ENCODE data around the gene CAMK4. TPM values are rescaled to one million over a fixed set of nuclear protein-coding genes. Genes with fewer than 3 reads are reported as not detected.

The CAMK4 gene
- total RNA-seq, 4 donors from 2014 or later, result 0.42 to 5.3 (median 3.5) TPM

GRCh38 chr5:111486055-111486454, 261.9 kb downstream of the CAMK4 start:
- Histone ChIP-seq H3K9me3 (no peaks in the 10 kb centered on the region), H3K4me3 (no peak overlapping the region), H3K36me3 (no peaks in the 10 kb centered on the region), H3K4me1 (no peaks in the 10 kb centered on the region), H3K27me3 (no peaks in the 10 kb centered on the region), H3K27ac (replicated peaks in 1 of 4) (no peak overlapping the region)
- no peak for DNase-seq (ENCODE audit: extremely low spot score)
- no peak for TF ChIP-seq POLR2AphosphoS5 (IDR thresholded peaks at IDR 0.05)
- no peak for TF ChIP-seq EP300 (IDR thresholded peaks at IDR 0.05)
- no peak for TF ChIP-seq POLR2A (IDR thresholded peaks at IDR 0.05; ENCODE audit: low read depth)
- TF ChIP-seq CTCF (IDR thresholded peaks at IDR 0.05), result no peak
- 62% methylated on average over 2 of the region's 2 CpGs for WGBS
- intact Hi-C loops (cut with DNase I), result no loop called here

GRCh38 chr5:111486926-111487325, 262.7 kb downstream of the CAMK4 start:
- Histone ChIP-seq H3K36me3 (no peaks in the 10 kb centered on the region), H3K9me3 (no peaks in the 10 kb centered on the region), H3K4me3 (no peak overlapping the region), H3K27me3 (no peaks in the 10 kb centered on the region), H3K27ac (replicated peaks in 1 of 4) (no peak overlapping the region), H3K4me1 (no peaks in the 10 kb centered on the region)
- no peak for DNase-seq (ENCODE audit: extremely low spot score)
- intact Hi-C loops (cut with DNase I), result no loop called here
- no peak for TF ChIP-seq POLR2A (IDR thresholded peaks at IDR 0.05; ENCODE audit: low read depth)
- TF ChIP-seq CTCF (IDR thresholded peaks at IDR 0.05), result no peak
- TF ChIP-seq POLR2AphosphoS5 (IDR thresholded peaks at IDR 0.05), result no peak
- no peak for TF ChIP-seq EP300 (IDR thresholded peaks at IDR 0.05)

- Histone ChIP-seq H3K27ac (replicated peaks in 1 of 4) (no peak overlapping the region), H3K36me3 (no peaks in the 10 kb centered on the region), H3K27me3 (no peaks in the 10 kb centered on the region), H3K4me1 (peaks cover 0 to 6% (median 0%) of the 10 kb centered on the region in 4 donors), H3K4me3 (no peak overlapping the region), H3K9me3 (no peaks in the 10 kb centered on the region)
- intact Hi-C loops (cut with DNase I), result no loop called here
- no peak for TF ChIP-seq CTCF (IDR thresholded peaks at IDR 0.05)
- no peak for TF ChIP-seq EP300 (IDR thresholded peaks at IDR 0.05)
- TF ChIP-seq POLR2AphosphoS5 (IDR thresholded peaks at IDR 0.05), result no peak
- no peak for TF ChIP-seq POLR2A (IDR thresholded peaks at IDR 0.05; ENCODE audit: low read depth)
- no peak for DNase-seq (ENCODE audit: extremely low spot score)
These were observed 264.2 kb downstream of the CAMK4 start for GRCh38 chr5:111488353-111488752.

- Histone ChIP-seq H3K36me3 (no peaks in the 10 kb centered on the region), H3K4me3 (no peak overlapping the region), H3K27me3 (no peaks in the 10 kb centered on the region), H3K4me1 (peaks cover 0 to 6% (median 0%) of the 10 kb centered on the region in 4 donors), H3K27ac (replicated peaks in 1 of 4) (no peak overlapping the region), H3K9me3 (no peaks in the 10 kb centered on the region)
- DNase-seq (ENCODE audit: extremely low spot score), result no peak
- intact Hi-C loops (cut with DNase I), result no loop called here
- TF ChIP-seq EP300 (IDR thresholded peaks at IDR 0.05) (no peak), POLR2AphosphoS5 (IDR thresholded peaks at IDR 0.05) (no peak), POLR2A (IDR thresholded peaks at IDR 0.05; ENCODE audit: low read depth) (no peak), CTCF (IDR thresholded peaks at IDR 0.05) (no peak)
- WGBS, result 32% methylated on average over 2 of the region's 2 CpGs
These were observed 268.8 kb downstream of the CAMK4 start for GRCh38 chr5:111493031-111493430.

- peaks cover 0 to 8% (median 2%) of the 10 kb centered on the region in 4 donors for H3K36me3 ChIP-seq
- no peaks in the 10 kb centered on the region for H3K9me3 ChIP-seq
- intact Hi-C loops (cut with DNase I), result no loop called here
- no peak for DNase-seq (ENCODE audit: extremely low spot score)
- no peaks in the 10 kb centered on the region for H3K27me3 ChIP-seq
- peaks cover 0 to 6% (median 0%) of the 10 kb centered on the region in 4 donors for H3K4me1 ChIP-seq
- TF ChIP-seq POLR2A (IDR thresholded peaks at IDR 0.05; ENCODE audit: low read depth), result no peak
- no peak for TF ChIP-seq EP300 (IDR thresholded peaks at IDR 0.05)
- TF ChIP-seq POLR2AphosphoS5 (IDR thresholded peaks at IDR 0.05), result no peak
- TF ChIP-seq CTCF (IDR thresholded peaks at IDR 0.05), result no peak
- H3K4me3 ChIP-seq, result no peak overlapping the region
- no peak overlapping the region for H3K27ac ChIP-seq (replicated peaks in 1 of 4)
- 98% methylated on average over 2 of the region's 2 CpGs for WGBS
These were observed 270.3 kb downstream of the CAMK4 start for GRCh38 chr5:111494355-111494999.
